ENCODE measurements around the gene HCN1. TPM values are rescaled to one million over a fixed set of nuclear protein-coding genes. Genes with fewer than 3 reads are reported as not detected.

The HCN1 gene
- total and polyA plus RNA-seq, 2 of the 8 experiments (the other 6 are each of a cell fraction or from before 2014, with no cell fraction given) = 1.1 to 6.7 TPM

- H3K79me2 ChIP-seq (ENCODE audit: control insufficient read depth in 1 of 2, insufficient read depth in 2 of 2, low read length in 2 of 2) = no peaks in the 10 kb centered on the region
- H3K27me3 ChIP-seq (replicated peaks in 1 of 4; ENCODE audit: control insufficient read depth in 3 of 4, extremely low read depth in 1 of 4, insufficient read depth in 3 of 4, low read length in 3 of 4) = no peaks in the 10 kb centered on the region
- no peaks in the 10 kb centered on the region for H3K36me3 ChIP-seq (ENCODE audit: control insufficient read depth in 2 of 4, insufficient read depth in 4 of 4, low read length in 3 of 4)
- no peak overlapping the region; the same call in 1 of the 2 replicates for H2AFZ ChIP-seq (ENCODE audit: low read length)
- H3K27ac ChIP-seq (ENCODE audit: low read depth, low read length) = no peak overlapping the region
- no peaks in the 10 kb centered on the region for H3K9me3 ChIP-seq (ENCODE audit: insufficient read depth in 2 of 2, low read depth in 1 of 2, low read length in 1 of 2)
- H3K9ac ChIP-seq (replicated peaks in 1 of 4; ENCODE audit: extremely low read depth in 1 of 4, low read depth in 3 of 4, low read length in 3 of 4) = no peak overlapping the region
- POLR2A ChIA-PET (ENCODE audit: partially characterized antibody) = no interaction called here
- no peak overlapping the region for H4K8ac ChIP-seq (ENCODE audit: extremely low read depth, insufficient read depth, low read length)
- no peak overlapping the region for H4K91ac ChIP-seq (replicated peaks; ENCODE audit: insufficient read length, low read length)
- H3K4me1 ChIP-seq (replicated peaks in 1 of 4; ENCODE audit: control insufficient read depth in 3 of 4, insufficient read depth in 4 of 4, low read length in 3 of 4) = no peaks in the 10 kb centered on the region; a peak in 1 of 7 replicates
- H3K14ac ChIP-seq (ENCODE audit: insufficient read length) = no peak overlapping the region
- H2BK15ac ChIP-seq (ENCODE audit: low read length) = 0 out of 2 replicates have a peak overlapping the region, but pooled peaks have one; percentile 7
- no peak overlapping the region; the same call in 1 of the 2 replicates for H3K18ac ChIP-seq (ENCODE audit: extremely low read depth, low read length)
- no peak overlapping the region for H2BK120ac ChIP-seq (replicated peaks; ENCODE audit: low read depth, low read length)
- H3K56ac ChIP-seq (replicated peaks; ENCODE audit: insufficient read length, low read depth, low read length) = no peak overlapping the region
- FAIRE-seq = no peak
- peak overlapping the region; percentile 7; the same call in 1 of the 2 replicates for H2AK5ac ChIP-seq (ENCODE audit: low read depth, low read length)
- H4K5ac ChIP-seq (ENCODE audit: insufficient read length, low read depth, low read length) = no peak overlapping the region
- no peak overlapping the region for H2BK5ac ChIP-seq (ENCODE audit: low read depth, low read length)
- no peak overlapping the region for H3K4ac ChIP-seq (replicated peaks; ENCODE audit: insufficient read length, low read depth, low read length)
- H2BK12ac ChIP-seq (ENCODE audit: low read depth, low read length) = no peak overlapping the region
- no peaks in the 10 kb centered on the region for H3K79me1 ChIP-seq (ENCODE audit: low read depth, low read length)
- no peak overlapping the region for H3K4me3 ChIP-seq (ENCODE audit: extremely low read depth in 1 of 4, insufficient read depth in 2 of 4, low read depth in 3 of 4, low read length in 4 of 4)
- CTCF ChIA-PET (ENCODE audit: partially characterized antibody) = interaction anchor here (0.6 to 0.9 kb wide), 2 partner anchors 12 to 14 kb away, joined by 3 read pairs; no protein-coding TSS in a partner anchor
- H3K23me2 ChIP-seq (ENCODE audit: low read depth, low read length) = no peaks in the 10 kb centered on the region; the same call in 1 of the 2 replicates
- peak in 1 of 2 experiments; percentile 46 for DNase-seq (ENCODE audit: low read depth in 1 of 2, low spot score in 2 of 2)
- no peak overlapping the region for H3K4me2 ChIP-seq (ENCODE audit: insufficient read depth in 1 of 2, low read depth in 2 of 2, low read length in 2 of 2)
- H2BK20ac ChIP-seq (ENCODE audit: low read length) = 0 out of 2 replicates have a peak overlapping the region, but pooled peaks have one; percentile 6
- H3K23ac ChIP-seq (ENCODE audit: insufficient read length) = no peak overlapping the region
- TF ChIP-seq SUZ12 (IDR thresholded peaks at IDR 0.05; ENCODE audit: low read length) (no peak), SAP30 (IDR thresholded peaks at IDR 0.05; ENCODE audit: insufficient read depth, insufficient replicate concordance, low read length) (no peak), SP4 (IDR thresholded peaks at IDR 0.05; ENCODE audit: low read length) (no peak), KDM5A (IDR thresholded peaks at IDR 0.05; ENCODE audit: low read length) (no peak)
- H4K20me1 ChIP-seq (replicated peaks in 1 of 2; ENCODE audit: control insufficient read depth in 1 of 2, insufficient read depth in 2 of 2, low read length in 2 of 2) = no peaks in the 10 kb centered on the region
- WGBS, 2 experiments (ENCODE audit: extremely low coverage in 1 of 2, insufficient coverage in 1 of 2, insufficient read length in 1 of 2, insufficient replicate concordance in 2 of 2, low coverage in 1 of 2, low lambda C conversion rate in 2 of 2, missing lambda C conversion rate in 1 of 2) = 46% methylated on average over 1 of the region's 1 CpG; no CpG with 5 or more reads in 1 of the 2 experiments
Measured at GRCh38 chr5:45399041-45399440, 297.1 kb downstream of the HCN1 start.

Measured in H1 (cell line).